IMR-90 (cell line): Measurements from ENCODE around the gene RTN3. TPM values are rescaled to one million over a fixed set of nuclear protein-coding genes. Genes with fewer than 3 reads are reported as not detected.

Experiments
- ATAC-seq: fragments of 200-7000 bp; cut with Tn5 transposase; 2 replicates; pipeline ENCODE4 v1.9.1; 2020; ENCODE audit warnings: low read depth, mild to moderate bottlenecking, moderate library complexity
- BruUV-seq: library from RNA; stranded (reverse); fragments of 400-500 nt; replicated peaks from 2 replicates; lab custom pipeline; 2021; lab: Mats Ljungman, UMichigan
- CTCF ChIA-PET: fragments of 300-600 bp; formaldehyde crosslinking; extraction: SDS; loops from one replicate; lab custom pipeline; 2021; ENCODE audit warnings: antibody characterized with exemption; lab: Yijun Ruan, JAX
- POLR2A ChIA-PET: fragments of 300-600 bp; sonication (Branson Sonifier 250); formaldehyde crosslinking; loops from one replicate; lab custom pipeline; 2022; ENCODE audit warnings: antibody characterized with exemption; ENCODE audit not compliant: unreplicated experiment; lab: Charles Lee
- DNase-seq: peaks from one replicate; pipeline ENCODE4 v3.0.0; 2013
- H2AFZ ChIP-seq: replicated peaks from 2 replicates; pipeline ENCODE3; 2013; ENCODE audit warnings: low read length, mild to moderate bottlenecking; ENCODE audit not compliant: poor library complexity
- H2AK5ac ChIP-seq: 2 replicates; pipeline ENCODE4 v1.6.1; 2013; ENCODE audit warnings: low read depth, low read length, inconsistent platforms
- H2AK9ac ChIP-seq: replicated peaks from 2 replicates; pipeline ENCODE3; 2013; ENCODE audit warnings: mild to moderate bottlenecking, low read depth, low read length, moderate library complexity; ENCODE audit not compliant: poor library complexity
- H2BK120ac ChIP-seq: 2 replicates; pipeline ENCODE4 v1.6.1; 2013; ENCODE audit warnings: low read depth, low read length, inconsistent platforms
- H2BK15ac ChIP-seq: 3 replicates; pipeline ENCODE4 v1.6.1; 2013; ENCODE audit warnings: low read depth, low read length, inconsistent platforms
- H2BK20ac ChIP-seq: 2 replicates; pipeline ENCODE4 v1.6.1; 2013; ENCODE audit warnings: low read depth, mild to moderate bottlenecking, inconsistent platforms, low read length, moderate library complexity
- H2BK5ac ChIP-seq: 2 replicates; pipeline ENCODE4 v1.6.1; 2013; ENCODE audit warnings: mild to moderate bottlenecking, low read depth, low read length, inconsistent platforms; ENCODE audit not compliant: poor library complexity, severe bottlenecking
- H3K14ac ChIP-seq: replicated peaks from 2 replicates; pipeline ENCODE4 v1.6.1; 2013; ENCODE audit warnings: low read depth, low read length, inconsistent platforms
- H3K18ac ChIP-seq: 2 replicates; pipeline ENCODE4 v1.6.1; 2013; ENCODE audit warnings: low read depth, low read length, control low read depth
- H3K23ac ChIP-seq: 2 replicates; pipeline ENCODE4 v1.6.1; 2013; ENCODE audit warnings: low read depth, low read length, inconsistent platforms
- H3K27ac ChIP-seq: 2 replicates; pipeline ENCODE4 v1.5.1; 2013; ENCODE audit warnings: mild to moderate bottlenecking, control low read depth, low read length; ENCODE audit not compliant: insufficient read depth
- H3K27me3 ChIP-seq: 2 replicates; pipeline ENCODE4 v1.6.1; 2013; ENCODE audit warnings: low read length; ENCODE audit not compliant: control insufficient read depth, insufficient read depth
- H3K36me3 ChIP-seq: 2 replicates; pipeline ENCODE4 v1.6.1; 2013; ENCODE audit warnings: low read length, mixed read lengths; ENCODE audit not compliant: control insufficient read depth, insufficient read depth
- H3K4ac ChIP-seq: 2 replicates; pipeline ENCODE4 v1.6.1; 2013; ENCODE audit warnings: low read depth, low read length, inconsistent platforms
- H3K4me1 ChIP-seq: 2 replicates; pipeline ENCODE4 v1.6.1; 2013; ENCODE audit warnings: low read length, mixed read lengths; ENCODE audit not compliant: control insufficient read depth, insufficient read depth
- H3K4me2 ChIP-seq: 2 replicates; pipeline ENCODE4 v1.6.1; 2013; ENCODE audit warnings: low read depth, mild to moderate bottlenecking, control low read depth, low read length, moderate library complexity
- H3K4me3 ChIP-seq: 2 replicates; pipeline ENCODE4 v1.5.1; 2013; ENCODE audit warnings: low read depth, mild to moderate bottlenecking, control low read depth, low read length, moderate library complexity; ENCODE audit not compliant: insufficient read depth
- H3K56ac ChIP-seq: 2 replicates; pipeline ENCODE4 v1.6.1; 2013; ENCODE audit warnings: low read length, inconsistent platforms; ENCODE audit not compliant: insufficient read depth; ENCODE audit errors: extremely low read depth
- H3K79me1 ChIP-seq, 2 experiments: 2 replicates each; pipeline ENCODE4 v1.6.1; 2013; ENCODE audit warnings: low read length in 2 of 2, inconsistent platforms in 1 of 2, low read depth in 1 of 2
- H3K9ac ChIP-seq: 2 replicates; pipeline ENCODE4 v1.6.1; 2013; ENCODE audit warnings: low read depth, low read length, control low read depth
- H3K9me1 ChIP-seq: 2 replicates; pipeline ENCODE4 v1.6.1; 2013; ENCODE audit warnings: low read length, inconsistent platforms; ENCODE audit not compliant: insufficient read depth
- H3K9me3 ChIP-seq: 2 replicates; pipeline ENCODE4 v1.6.1; 2013; ENCODE audit warnings: low read length; ENCODE audit not compliant: control insufficient read depth, insufficient read depth
- H4K20me1 ChIP-seq: 2 replicates; pipeline ENCODE4 v1.6.1; 2013; ENCODE audit warnings: low read length, inconsistent platforms; ENCODE audit not compliant: insufficient read depth
- H4K5ac ChIP-seq: 2 replicates; pipeline ENCODE4 v1.6.1; 2013; ENCODE audit warnings: mild to moderate bottlenecking, low read depth, low read length, control low read depth
- H4K8ac ChIP-seq, 2 experiments: 2 replicates each; pipeline ENCODE4 v1.6.1; 2013; ENCODE audit warnings: low read depth in 2 of 2, low read length in 2 of 2, control low read depth in 1 of 2, inconsistent platforms in 1 of 2
- H4K91ac ChIP-seq: 2 replicates; pipeline ENCODE4 v1.6.1; 2013; ENCODE audit warnings: low read depth, low read length, inconsistent platforms; ENCODE audit not compliant: insufficient read depth
- BHLHE40 ChIP-seq: fragments of 150-350 bp; IDR thresholded peaks from 2 replicates; pipeline ENCODE4 v1.6.1; 2016; ENCODE audit warnings: mild to moderate bottlenecking, low read depth, low read length
- CEBPB ChIP-seq: IDR thresholded peaks from 2 replicates; pipeline ENCODE4 v1.6.1; 2012; ENCODE audit warnings: low read depth, low read length, improper control_type of control experiment
- FOS ChIP-seq: fragments of 150-350 bp; IDR thresholded peaks from 2 replicates; pipeline ENCODE4 v1.6.1; 2016; ENCODE audit warnings: low read depth, low read length
- MAFK ChIP-seq: IDR thresholded peaks from 2 replicates; pipeline ENCODE4 v1.6.1; 2012; ENCODE audit warnings: low read depth, low read length, improper control_type of control experiment
- MAZ ChIP-seq: IDR thresholded peaks from 2 replicates; pipeline ENCODE4 v1.6.1; 2012; ENCODE audit warnings: low read depth, mild to moderate bottlenecking, low read length, improper control_type of control experiment, moderate library complexity, borderline replicate concordance
- MXI1 ChIP-seq: IDR thresholded peaks from 2 replicates; pipeline ENCODE4 v1.6.1; 2012; ENCODE audit warnings: low read depth, mild to moderate bottlenecking, low read length, moderate library complexity, borderline replicate concordance
- NFE2L2 ChIP-seq: fragments of 150-350 bp; IDR thresholded peaks from 2 replicates; pipeline ENCODE4 v1.6.1; 2016; ENCODE audit warnings: low read depth, mild to moderate bottlenecking, low read length
- POLR2A ChIP-seq: IDR thresholded peaks from 2 replicates; pipeline ENCODE4 v1.6.1; 2012; ENCODE audit warnings: mild to moderate bottlenecking, low read depth, low read length
- RFX5 ChIP-seq: IDR thresholded peaks from 2 replicates; pipeline ENCODE4 v1.8.0; 2012; ENCODE audit warnings: low read depth, mild to moderate bottlenecking, low read length, moderate library complexity
- WGBS, 2 experiments: methylation state at CpG; one replicate each; pipeline versions ENCODE4 v1.1.5 to v1.1.7; 2013; ENCODE audit warnings: missing lambda C conversion rate in 2 of 2; ENCODE audit not compliant: insufficient read length in 1 of 2; ENCODE audit errors: extremely low coverage in 2 of 2; 5-methylcytosine and 5-hydroxymethylcytosine counted together
- dilution Hi-C: fragments of 300-500 bp; cut with HindIII; formaldehyde crosslinking; loops from one replicate; pipeline ENCODE4 v1.14.3; 2018; ENCODE audit warnings: low sequenced_read_pairs; ENCODE audit not compliant: unreplicated experiment
- in situ Hi-C: fragments of 300-500 bp; cut with MboI; formaldehyde crosslinking; loops from 3 replicates; pipeline ENCODE4 v1.14.3; 2019; ENCODE audit warnings: low sequenced_read_pairs, inconsistent platforms, mixed read lengths
- intact Hi-C: fragments of 100-400 bp; cut with micrococcal nuclease; formaldehyde crosslinking; loops from 2 replicates; pipeline ENCODE4 v1.10.0; 2022
- polyA plus RNA-seq, 3 experiments: library from polyadenylated mRNA; depleted of rRNA; stranded (reverse); fragments of >200 nt; gene quantifications; 2 replicates each; pipeline ENCODE4 v1.2.3, GENCODE V29; 2012; ENCODE audit warnings: low replicate concordance in 1 of 3
- total RNA-seq: library from RNA; depleted of rRNA; stranded (reverse); fragments of >200 nt; gene quantifications from 2 replicates; pipeline ENCODE4 v1.2.3, GENCODE V29; 2012
- TF ChIP-seq, protein P1 (sequence below): fragments of 150-350 bp; IDR thresholded peaks from 2 replicates; pipeline ENCODE4 v1.6.1; 2017; ENCODE audit warnings: mild to moderate bottlenecking, antibody characterized with exemption, low read length, low read depth

RTN3 gene
- total and polyA plus RNA-seq, 2 of the 4 experiments (the other 2 are of a cell fraction), result 31.2 to 64.6 TPM

DNA sequence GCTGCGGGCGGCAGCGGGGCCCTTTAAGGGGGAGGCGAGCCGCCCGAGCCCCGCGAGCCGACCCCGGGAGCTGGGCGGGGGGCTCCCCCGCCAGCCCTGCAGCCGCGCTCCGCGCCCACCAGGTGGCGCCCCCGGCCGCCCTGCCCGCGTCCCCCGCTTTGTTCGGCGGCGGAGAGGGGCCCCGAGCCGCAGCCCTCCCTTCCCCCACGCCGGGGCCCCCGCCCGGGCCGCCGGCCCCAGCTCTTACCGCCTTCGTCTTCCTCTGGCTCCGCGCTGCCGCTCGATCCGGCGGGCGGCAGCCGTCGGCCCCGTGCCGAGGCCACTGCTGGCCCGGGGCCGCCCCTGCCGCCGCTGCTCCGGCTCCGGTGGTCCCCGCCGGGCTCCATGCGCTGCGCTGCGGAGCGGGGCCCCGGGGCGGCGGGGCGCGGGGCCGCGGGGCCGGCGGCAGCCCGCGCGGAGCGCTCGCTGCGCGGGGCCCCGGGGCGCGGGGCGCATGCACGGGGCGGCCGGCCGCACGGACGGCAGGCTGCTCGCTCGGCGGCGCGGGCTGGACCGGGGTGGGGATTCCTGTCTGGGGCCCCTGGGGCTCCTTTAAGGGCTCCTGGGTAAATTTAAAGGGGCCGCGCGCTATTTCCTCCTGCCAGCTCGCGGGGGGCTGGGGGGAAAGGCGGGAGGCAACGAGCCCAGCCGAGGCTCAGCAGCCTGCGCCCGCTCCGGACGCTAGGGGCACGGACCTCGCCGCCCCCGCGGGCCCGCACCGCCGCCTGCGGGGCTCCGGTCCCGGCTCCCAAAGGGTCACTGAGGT is 87.1 kb downstream of the RTN3 start, which contains the start of gene ZFTA (continued):
- TF ChIP-seq FOS (no peak), BHLHE40 (no peak), POLR2A (no peak), RFX5 (no peak)

DNA sequence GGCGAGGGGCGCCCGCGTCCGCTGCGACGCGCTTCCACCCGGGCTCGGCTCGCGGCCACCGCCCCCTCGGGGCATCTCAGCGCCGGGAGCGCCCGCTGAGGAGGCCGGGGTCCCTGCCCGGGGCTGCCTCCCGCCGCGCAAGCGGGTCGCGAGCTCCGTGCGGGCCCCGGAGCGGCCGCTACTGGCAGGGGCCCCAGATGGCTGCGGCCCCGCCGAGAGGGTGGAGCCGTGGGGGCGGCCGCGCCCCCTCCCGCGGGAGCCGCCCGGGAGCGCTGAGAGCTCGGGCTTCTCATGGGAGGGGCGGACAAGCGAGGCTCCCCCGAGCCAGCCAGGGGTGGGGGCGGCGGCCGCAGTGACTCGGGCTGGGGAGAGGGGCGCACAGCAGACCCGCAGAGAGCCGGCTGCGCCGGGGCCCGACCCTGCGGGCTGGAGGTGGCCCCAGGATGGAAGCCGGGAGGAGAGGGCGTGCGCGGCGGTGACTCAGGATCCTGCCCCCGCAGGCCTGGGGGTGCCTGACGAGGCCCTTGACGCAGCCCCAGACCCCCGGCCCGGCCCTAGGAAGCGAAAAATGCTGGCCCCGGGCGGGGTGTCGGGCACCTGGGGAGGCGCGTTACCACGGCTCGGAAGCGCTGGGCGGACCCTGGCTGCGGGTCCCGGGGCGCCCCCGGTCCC is 87.9 kb downstream of the RTN3 start:
- no peaks in the 10 kb centered on the region for H3K9me3 ChIP-seq
- no peak overlapping the region for H3K18ac ChIP-seq
- H3K79me1 ChIP-seq, result peaks cover 7 to 30% of the 10 kb centered on the region in 2 experiments
- DNase-seq, result no peak
- peak overlapping the region; percentile 57 for H3K4ac ChIP-seq
- no peak overlapping the region for H2AK5ac ChIP-seq
- H2BK20ac ChIP-seq, result no peak overlapping the region
- H3K23ac ChIP-seq, result no peak overlapping the region
- no peak overlapping the region for H2BK15ac ChIP-seq
- peak overlapping the region; percentile 65; the same call in 1 of the 2 replicates for H3K4me2 ChIP-seq
- no peak overlapping the region for H4K91ac ChIP-seq
- peaks cover 15% of the 10 kb centered on the region for H3K4me1 ChIP-seq
- H2BK120ac ChIP-seq, result no peak overlapping the region
- no TSS peak for BruUV-seq
- intact Hi-C loops (loop anchor here (2.0 kb wide), 3 partner anchors 44 to 384 kb away; partner anchors contain the start of gene SPINDOC), in situ Hi-C loops (loop anchor here (10.0 kb wide), 1 partner anchor 176 kb away; no protein-coding TSS in a partner anchor), dilution Hi-C loops (no loop called here)
- 0 out of 2 replicates have a peak overlapping the region, but pooled peaks have one; percentile 24 for H3K56ac ChIP-seq
- H4K8ac ChIP-seq, result peak overlapping the region; percentile 13 to 43; a peak in 2 of 4 replicates
- H3K9me1 ChIP-seq, result peaks cover 7% of the 10 kb centered on the region
- peak; percentile 60 for ATAC-seq
- H3K4me3 ChIP-seq, result peak overlapping the region; percentile 59
- no peaks in the 10 kb centered on the region for H3K27me3 ChIP-seq
- POLR2A ChIA-PET, result no interaction called here
- peak; percentile 41 for TF ChIP-seq MAZ
- no peak for TF ChIP-seq BHLHE40
- TF ChIP-seq CEBPB, result no peak
- TF ChIP-seq MAFK, result no peak
- TF ChIP-seq MXI1, result no peak
- TF ChIP-seq NFE2L2, result no peak
- TF ChIP-seq FOS, result no peak
- TF ChIP-seq, protein P1, sequence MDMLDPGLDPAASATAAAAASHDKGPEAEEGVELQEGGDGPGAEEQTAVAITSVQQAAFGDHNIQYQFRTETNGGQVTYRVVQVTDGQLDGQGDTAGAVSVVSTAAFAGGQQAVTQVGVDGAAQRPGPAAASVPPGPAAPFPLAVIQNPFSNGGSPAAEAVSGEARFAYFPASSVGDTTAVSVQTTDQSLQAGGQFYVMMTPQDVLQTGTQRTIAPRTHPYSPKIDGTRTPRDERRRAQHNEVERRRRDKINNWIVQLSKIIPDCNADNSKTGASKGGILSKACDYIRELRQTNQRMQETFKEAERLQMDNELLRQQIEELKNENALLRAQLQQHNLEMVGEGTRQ, result no peak
- peak overlapping the region; percentile 68 for H2BK5ac ChIP-seq
- CTCF ChIA-PET, result interaction anchor here (1.0 to 1.6 kb wide), 2 partner anchors 11 to 66 kb away, joined by 3 to 4 read pairs; no protein-coding TSS in a partner anchor
- H3K36me3 ChIP-seq, result peaks cover 10% of the 10 kb centered on the region
- WGBS, 2 experiments, result 1% methylated on average over 38 of the region's 82 CpGs; no CpG with 5 or more reads in 1 of the 2 experiments
- H3K14ac ChIP-seq, result no peak overlapping the region; the same call in 1 of the 2 replicates
- H4K20me1 ChIP-seq, result peaks cover 25% of the 10 kb centered on the region
- H3K27ac ChIP-seq, result peak overlapping the region; percentile 58; the same call in 1 of the 2 replicates
- H3K9ac ChIP-seq, result peak overlapping the region; percentile 35; the same call in 1 of the 2 replicates
- H2AFZ ChIP-seq, result peak overlapping the region; percentile 96
- no peak overlapping the region for H4K5ac ChIP-seq
- H2AK9ac ChIP-seq, result peak overlapping the region; percentile 89
